Activated CD8-positive, alpha-beta T cell treated with anti-CD3 and anti-CD28 coated beads for 36 hours (primary cell): ENCODE data around the gene TAS2R31. TPM values are rescaled to one million over a fixed set of nuclear protein-coding genes. Genes with fewer than 3 reads are reported as not detected.
"Not testable (repeated sequence)": the region's sequence is repeated elsewhere in the genome, so short reads cannot be mapped to it uniquely, and the experiment has no call there.

ENCODE experiments used
- ATAC-seq: fragments of 200-7000 bp; cut with Tn5 transposase; one replicate; pipeline ENCODE4 v1.10.0; 2021; ENCODE audit warnings: mild to moderate bottlenecking, moderate library complexity
- CTCF ChIA-PET: fragments of 350-600 bp; sonication (Branson Sonifier 250); formaldehyde crosslinking; loops from one replicate; lab custom pipeline; 2021; ENCODE audit warnings: antibody characterized with exemption; lab: Charles Lee
- POLR2A ChIA-PET: fragments of 350-600 bp; sonication (Branson Sonifier 250); formaldehyde crosslinking; loops from one replicate; lab custom pipeline; 2021; ENCODE audit warnings: antibody characterized with exemption; lab: Charles Lee
- DNase-seq: peaks from one replicate; pipeline ENCODE4 v3.0.0-alpha.2; 2020
- H3K27ac Mint-ChIP-seq: one replicate; pipeline ENCODE4 v1.8.0; 2021; ENCODE audit warnings: mild to moderate bottlenecking, mixed read lengths
- H3K27me3 Mint-ChIP-seq: one replicate; pipeline ENCODE4 v1.8.0; 2021; ENCODE audit warnings: mixed read lengths
- H3K36me3 Mint-ChIP-seq: one replicate; pipeline ENCODE4 v1.8.0; 2021; ENCODE audit warnings: low read depth, mixed read lengths
- H3K4me1 Mint-ChIP-seq: one replicate; pipeline ENCODE4 v1.8.0; 2021; ENCODE audit warnings: low read depth, mixed read lengths
- H3K4me3 Mint-ChIP-seq: one replicate; pipeline ENCODE4 v1.8.0; 2021; ENCODE audit warnings: mild to moderate bottlenecking, moderate library complexity, mixed read lengths
- H3K9me3 Mint-ChIP-seq: one replicate; pipeline ENCODE4 v1.8.0; 2021; ENCODE audit warnings: mixed read lengths
- intact Hi-C: fragments of 100-400 bp; cut with micrococcal nuclease; formaldehyde crosslinking; loops from one replicate; pipeline ENCODE4 v1.10.0; 2022
- total RNA-seq, 2 experiments: library from RNA; stranded (reverse); gene quantifications; one replicate each; pipeline ENCODE4 v1.2.3, GENCODE V29; 2021
- TF ChIP-seq, protein P1 (sequence below): fragments of 200-600 bp; IDR thresholded peaks from one replicate; pipeline ENCODE4 v1.8.0; 2022; ENCODE audit warnings: antibody characterized with exemption, mild to moderate bottlenecking

The TAS2R31 gene
- total RNA-seq, 2 experiments from 2014 or later: 1.2 to 1.5 TPM

DNA sequence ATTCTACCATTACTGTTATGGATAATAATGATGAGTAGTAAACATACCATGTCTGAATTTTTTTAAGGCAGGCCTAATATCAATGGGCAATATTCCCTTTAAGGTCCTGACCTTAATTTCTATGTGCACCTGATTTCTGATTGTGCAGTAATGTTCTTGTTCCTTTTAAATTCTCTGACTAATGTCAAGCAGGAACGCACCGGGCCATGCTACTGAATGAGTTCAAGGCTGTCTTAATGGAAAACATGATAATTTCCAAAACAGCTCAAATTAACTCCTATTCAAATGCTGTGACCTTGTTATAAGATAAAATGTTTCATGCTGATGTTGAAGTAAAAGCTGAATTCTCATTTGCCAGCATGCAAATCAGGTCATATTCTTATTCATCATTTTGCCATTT, 24.1 kb upstream of the TAS2R31 start:
- TF ChIP-seq, protein P1, sequence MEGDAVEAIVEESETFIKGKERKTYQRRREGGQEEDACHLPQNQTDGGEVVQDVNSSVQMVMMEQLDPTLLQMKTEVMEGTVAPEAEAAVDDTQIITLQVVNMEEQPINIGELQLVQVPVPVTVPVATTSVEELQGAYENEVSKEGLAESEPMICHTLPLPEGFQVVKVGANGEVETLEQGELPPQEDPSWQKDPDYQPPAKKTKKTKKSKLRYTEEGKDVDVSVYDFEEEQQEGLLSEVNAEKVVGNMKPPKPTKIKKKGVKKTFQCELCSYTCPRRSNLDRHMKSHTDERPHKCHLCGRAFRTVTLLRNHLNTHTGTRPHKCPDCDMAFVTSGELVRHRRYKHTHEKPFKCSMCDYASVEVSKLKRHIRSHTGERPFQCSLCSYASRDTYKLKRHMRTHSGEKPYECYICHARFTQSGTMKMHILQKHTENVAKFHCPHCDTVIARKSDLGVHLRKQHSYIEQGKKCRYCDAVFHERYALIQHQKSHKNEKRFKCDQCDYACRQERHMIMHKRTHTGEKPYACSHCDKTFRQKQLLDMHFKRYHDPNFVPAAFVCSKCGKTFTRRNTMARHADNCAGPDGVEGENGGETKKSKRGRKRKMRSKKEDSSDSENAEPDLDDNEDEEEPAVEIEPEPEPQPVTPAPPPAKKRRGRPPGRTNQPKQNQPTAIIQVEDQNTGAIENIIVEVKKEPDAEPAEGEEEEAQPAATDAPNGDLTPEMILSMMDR: no peak

GRCh38 chr12:11049806-11050531, 18.8 kb upstream of the TAS2R31 start:
- H3K27me3 Mint-ChIP-seq, ATAC-seq, CTCF ChIA-PET, H3K27ac Mint-ChIP-seq, POLR2A ChIA-PET, H3K4me3 Mint-ChIP-seq, intact Hi-C loops, DNase-seq, H3K4me1 Mint-ChIP-seq: not testable (repeated sequence)
- H3K9me3 Mint-ChIP-seq: peaks cover 18% of the 10 kb centered on the region
- peaks cover 48% of the 10 kb centered on the region for H3K36me3 Mint-ChIP-seq

More for the DNA sequence above, 24.1 kb upstream of the TAS2R31 start:
- CTCF ChIA-PET: no interaction called here
- Mint-ChIP-seq H3K27ac (no peak overlapping the region), H3K4me1 (peaks cover 3% of the 10 kb centered on the region), H3K9me3 (peaks cover 15% of the 10 kb centered on the region), H3K36me3 (peaks cover 25% of the 10 kb centered on the region), H3K4me3 (no peak overlapping the region), H3K27me3 (no peaks in the 10 kb centered on the region)
- ATAC-seq (no peak), DNase-seq (no peak)
- intact Hi-C loops: no loop called here
- POLR2A ChIA-PET: no interaction called here

DNA sequence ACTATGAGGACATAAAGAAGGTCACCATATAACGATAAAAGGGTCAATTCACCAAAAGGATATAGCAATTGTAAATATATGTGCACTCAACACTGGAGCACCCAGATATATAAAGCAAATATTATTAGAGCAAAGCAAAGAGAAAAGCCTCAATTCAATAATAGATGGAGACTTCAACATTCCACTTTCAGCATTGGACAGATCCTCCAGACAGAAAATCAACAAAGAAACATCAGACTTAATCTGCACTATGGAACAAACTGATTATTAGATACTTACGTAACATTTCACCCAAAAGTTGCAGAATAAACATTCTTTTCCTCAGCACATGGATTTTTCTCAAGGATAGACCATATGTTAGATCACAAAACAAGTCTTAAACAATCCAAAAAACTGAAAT, 10.2 kb upstream of the TAS2R31 start:
- DNase-seq, H3K27me3 Mint-ChIP-seq, CTCF ChIA-PET, H3K4me3 Mint-ChIP-seq, H3K9me3 Mint-ChIP-seq, ATAC-seq, H3K27ac Mint-ChIP-seq, intact Hi-C loops, H3K4me1 Mint-ChIP-seq, POLR2A ChIA-PET: not testable (repeated sequence)
- peaks cover 51% of the 10 kb centered on the region for H3K36me3 Mint-ChIP-seq

GRCh38 chr12:11040162-11040561, 9.0 kb upstream of the TAS2R31 start:
- TF ChIP-seq, protein P1: no peak
- Mint-ChIP-seq H3K36me3 (peaks cover 48% of the 10 kb centered on the region), H3K4me3 (no peak overlapping the region), H3K27me3 (no peaks in the 10 kb centered on the region), H3K27ac (no peak overlapping the region), H3K9me3 (no peaks in the 10 kb centered on the region), H3K4me1 (peaks cover 7% of the 10 kb centered on the region)
- no peak for DNase-seq
- ChIA-PET CTCF (no interaction called here), POLR2A (no interaction called here)
- intact Hi-C loops: no loop called here
- ATAC-seq: no peak

DNA sequence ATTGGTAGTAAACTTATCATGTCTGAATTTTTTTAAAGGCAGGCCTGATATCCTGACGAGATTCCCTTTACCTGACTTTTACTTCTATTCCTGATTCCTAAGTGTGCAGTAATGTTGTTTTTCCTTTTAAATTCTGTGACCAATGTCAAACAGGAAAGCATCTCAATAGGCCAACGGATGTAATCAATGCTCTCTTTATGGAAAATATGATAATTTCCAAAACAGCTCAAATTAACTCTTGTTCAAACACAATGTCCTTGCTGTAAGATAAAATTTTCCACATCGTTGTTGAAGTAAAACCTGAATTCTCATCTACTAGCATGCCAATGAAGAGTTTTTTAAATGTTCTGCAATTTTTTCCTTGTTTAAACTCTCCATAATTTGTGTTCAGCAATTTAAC, 8.0 kb upstream of the TAS2R31 start:
- TF ChIP-seq, protein P1: no peak
- intact Hi-C loops: loop anchor here (5.0 kb wide), 1 partner anchor 58 kb away; no protein-coding TSS in a partner anchor
- Mint-ChIP-seq H3K27ac (no peak overlapping the region), H3K27me3 (no peaks in the 10 kb centered on the region), H3K4me3 (no peak overlapping the region), H3K9me3 (no peaks in the 10 kb centered on the region), H3K36me3 (peaks cover 43% of the 10 kb centered on the region), H3K4me1 (peaks cover 5% of the 10 kb centered on the region)
- ATAC-seq: no peak
- no peak for DNase-seq
- CTCF ChIA-PET: no interaction called here
- POLR2A ChIA-PET: no interaction called here

DNA sequence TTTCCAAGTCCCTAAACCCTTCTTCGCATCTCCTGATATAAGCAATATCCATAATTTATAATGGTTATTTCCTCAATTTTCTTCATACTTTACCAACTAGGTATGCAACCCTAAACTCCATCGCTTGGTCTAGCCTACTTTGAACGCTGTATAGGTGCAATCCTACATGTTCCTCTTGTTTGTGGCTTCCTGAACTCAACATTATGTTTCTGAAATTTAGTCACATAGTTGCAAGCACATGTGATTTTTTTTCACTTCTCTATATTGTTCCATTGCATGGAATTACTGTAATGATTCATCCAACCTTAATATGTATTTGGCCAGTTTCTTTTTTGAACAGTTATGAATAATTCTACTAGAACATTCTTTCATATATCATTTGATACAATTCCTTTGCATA, 2.8 kb upstream of the TAS2R31 start:
- ATAC-seq, POLR2A ChIA-PET, DNase-seq, CTCF ChIA-PET, intact Hi-C loops, H3K9me3 Mint-ChIP-seq, H3K27me3 Mint-ChIP-seq, H3K4me3 Mint-ChIP-seq, H3K4me1 Mint-ChIP-seq, H3K27ac Mint-ChIP-seq: not testable (repeated sequence)
- H3K36me3 Mint-ChIP-seq: peaks cover 20% of the 10 kb centered on the region
